Activated naive CD4-positive, alpha-beta T cell treated with anti-CD3 and anti-CD28 coated beads, Interleukin-2, amount 50 U/mL, for 24 hours (primary cell): ENCODE data around the gene STIM1.

Experiments
- H3K27ac Mint-ChIP-seq: one replicate; pipeline ENCODE4 v1.8.0; 2021; ENCODE audit warnings: mild to moderate bottlenecking, mixed read lengths
- H3K27me3 Mint-ChIP-seq: one replicate; pipeline ENCODE4 v1.8.0; 2021; ENCODE audit warnings: mixed read lengths
- H3K36me3 Mint-ChIP-seq: one replicate; pipeline ENCODE4 v1.8.0; 2021; ENCODE audit warnings: mixed read lengths
- H3K4me1 Mint-ChIP-seq: one replicate; pipeline ENCODE4 v1.8.0; 2021; ENCODE audit warnings: mixed read lengths
- H3K4me3 Mint-ChIP-seq: one replicate; pipeline ENCODE4 v1.8.0; 2021; ENCODE audit warnings: mild to moderate bottlenecking, mixed read lengths
- H3K9me3 Mint-ChIP-seq: one replicate; pipeline ENCODE4 v1.8.0; 2021; ENCODE audit warnings: mixed read lengths

The STIM1 gene

DNA sequence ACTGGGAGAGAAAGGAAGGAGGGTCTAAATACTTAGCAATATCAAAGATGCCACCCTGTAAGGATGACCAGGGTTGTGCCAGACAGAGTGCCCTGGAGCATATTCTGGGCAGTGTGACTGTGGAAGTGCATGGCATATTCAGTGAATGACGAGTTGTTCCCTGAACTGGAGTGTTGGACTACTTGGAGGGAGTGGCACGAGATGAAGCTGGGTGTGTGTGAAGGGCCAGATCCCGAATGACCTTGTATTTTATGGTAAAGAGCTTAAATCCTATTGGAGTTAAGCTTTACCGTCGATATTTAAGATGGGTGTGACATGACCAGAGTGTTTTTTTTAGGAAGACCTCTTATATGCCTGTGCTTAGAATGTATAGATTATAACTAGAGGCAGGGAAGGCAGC lies 48.8 kb downstream of the STIM1 start:
- no peaks in the 10 kb centered on the region for H3K27me3 Mint-ChIP-seq
- peaks cover 85% of the 10 kb centered on the region for H3K4me1 Mint-ChIP-seq
- peak overlapping the region; percentile 84 for H3K27ac Mint-ChIP-seq
- H3K36me3 Mint-ChIP-seq, result no peaks in the 10 kb centered on the region
- H3K9me3 Mint-ChIP-seq, result no peaks in the 10 kb centered on the region
- H3K4me3 Mint-ChIP-seq, result peak overlapping the region; percentile 62

DNA sequence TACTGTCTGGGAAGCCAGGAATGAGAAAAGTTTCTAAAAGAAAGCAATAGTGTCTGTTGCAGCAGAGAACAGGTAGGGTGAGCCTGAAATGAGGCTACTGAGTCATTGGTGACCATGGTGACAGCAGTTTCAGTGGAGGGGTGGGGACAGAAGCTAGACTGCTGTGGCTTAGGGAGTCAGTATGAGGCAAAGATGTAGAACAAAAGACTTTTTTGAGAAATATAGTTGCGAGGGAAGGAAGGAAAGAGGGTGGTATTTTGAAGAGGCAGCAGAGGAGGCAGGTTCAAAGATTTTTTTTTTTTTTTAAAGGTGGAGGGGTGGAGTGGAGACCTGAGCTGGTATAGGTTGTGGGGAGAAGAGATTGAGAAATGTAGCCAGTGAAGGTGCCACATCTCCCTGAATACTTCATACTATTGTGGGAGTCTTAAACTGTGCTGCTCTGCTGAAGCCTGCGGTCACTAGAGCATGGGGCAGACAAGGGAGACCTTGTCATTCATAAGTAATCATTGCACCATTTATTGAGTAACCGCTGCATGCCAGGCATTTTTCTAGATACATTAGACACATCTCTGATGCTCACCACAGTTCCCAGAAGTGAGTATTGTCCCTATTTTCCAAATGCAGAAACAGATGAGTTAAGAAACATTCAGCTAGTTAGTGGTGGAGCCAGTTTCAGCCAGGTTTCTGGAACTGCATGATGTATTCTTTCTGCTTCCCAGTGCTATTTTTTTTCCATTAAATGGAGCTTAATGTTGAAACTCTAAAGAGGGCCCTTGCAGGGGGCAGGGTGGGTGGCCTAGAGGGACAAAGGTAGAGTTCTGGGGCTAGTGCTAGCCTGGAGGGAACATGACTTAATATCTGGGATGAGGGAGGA lies 49.9 kb downstream of the STIM1 start:
- peaks cover 91% of the 10 kb centered on the region for H3K4me1 Mint-ChIP-seq

DNA sequence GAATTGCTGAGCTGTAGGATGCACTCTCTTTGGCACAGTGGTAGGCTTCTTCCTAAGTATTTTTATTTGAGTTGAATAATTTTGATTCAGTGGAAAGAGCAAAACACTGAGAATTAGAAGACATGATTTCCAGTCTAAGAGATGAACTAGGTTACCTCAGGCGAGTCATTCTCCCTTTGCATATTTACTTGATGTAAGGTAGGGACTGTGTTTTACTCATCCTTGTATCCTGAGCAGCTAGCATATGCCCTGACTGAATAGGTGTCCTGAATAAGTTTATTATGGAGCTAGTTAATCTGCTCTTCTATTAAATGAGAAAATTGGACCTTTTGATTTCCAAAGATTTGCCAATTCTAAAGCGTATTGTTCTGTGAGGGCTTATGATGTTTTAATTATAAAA lies 50.7 kb downstream of the STIM1 start:
- Mint-ChIP-seq H3K9me3 (no peaks in the 10 kb centered on the region), H3K27ac (peak overlapping the region; percentile 84), H3K36me3 (no peaks in the 10 kb centered on the region), H3K27me3 (no peaks in the 10 kb centered on the region), H3K4me3 (peak overlapping the region; percentile 27), H3K4me1 (peaks cover 90% of the 10 kb centered on the region)

More for the DNA sequence above, 49.9 kb downstream of the STIM1 start:
- Mint-ChIP-seq H3K36me3 (no peaks in the 10 kb centered on the region), H3K27me3 (no peaks in the 10 kb centered on the region), H3K27ac (peak overlapping the region; percentile 84), H3K4me3 (peak overlapping the region; percentile 62), H3K9me3 (no peaks in the 10 kb centered on the region)

DNA sequence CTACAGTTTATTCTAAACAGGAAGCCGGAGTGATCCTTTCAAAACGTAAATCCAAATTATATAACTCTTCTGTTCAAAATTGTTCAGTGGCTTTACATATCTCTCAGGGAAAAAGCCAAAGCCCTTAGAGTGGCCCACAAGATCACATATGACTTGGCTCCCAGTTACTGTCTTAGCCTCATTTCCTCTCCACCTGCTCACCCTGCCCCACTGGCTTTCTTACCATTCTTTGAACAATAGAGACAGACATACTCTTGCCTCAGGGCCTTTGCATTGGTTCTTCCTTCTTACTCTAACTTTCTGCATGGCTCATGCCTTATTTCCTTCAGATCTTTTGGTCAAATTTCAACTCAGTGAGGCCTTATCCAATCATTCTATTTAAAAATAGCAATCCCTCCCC lies 52.1 kb downstream of the STIM1 start:
- Mint-ChIP-seq H3K36me3 (no peaks in the 10 kb centered on the region), H3K4me1 (peaks cover 88% of the 10 kb centered on the region)

DNA sequence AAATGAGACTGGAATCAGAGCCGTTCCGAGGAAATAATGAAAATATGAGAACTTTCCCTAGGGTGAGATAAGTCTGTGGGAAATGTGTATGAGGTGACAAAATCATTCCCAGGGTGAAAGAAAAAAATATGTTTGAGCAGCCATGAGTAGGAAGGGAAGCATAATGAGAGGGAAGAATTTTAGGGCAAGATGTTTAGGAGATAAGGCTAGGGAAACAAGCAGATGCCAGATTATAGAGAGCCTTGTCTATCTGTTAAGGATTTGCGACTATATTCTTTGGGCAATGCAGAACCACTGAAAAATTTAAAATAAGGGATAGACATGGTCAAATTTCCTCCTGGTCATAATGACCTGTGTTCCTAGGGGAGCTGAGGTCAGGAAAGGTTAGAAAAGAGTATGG lies 54.4 kb downstream of the STIM1 start:
- H3K27ac Mint-ChIP-seq, result peak overlapping the region; percentile 25
- peaks cover 85% of the 10 kb centered on the region for H3K4me1 Mint-ChIP-seq
- H3K9me3 Mint-ChIP-seq, result no peaks in the 10 kb centered on the region

More for the DNA sequence above, 52.1 kb downstream of the STIM1 start:
- Mint-ChIP-seq H3K4me3 (peak overlapping the region; percentile 15), H3K9me3 (no peaks in the 10 kb centered on the region), H3K27me3 (no peaks in the 10 kb centered on the region), H3K27ac (peak overlapping the region; percentile 53)

DNA sequence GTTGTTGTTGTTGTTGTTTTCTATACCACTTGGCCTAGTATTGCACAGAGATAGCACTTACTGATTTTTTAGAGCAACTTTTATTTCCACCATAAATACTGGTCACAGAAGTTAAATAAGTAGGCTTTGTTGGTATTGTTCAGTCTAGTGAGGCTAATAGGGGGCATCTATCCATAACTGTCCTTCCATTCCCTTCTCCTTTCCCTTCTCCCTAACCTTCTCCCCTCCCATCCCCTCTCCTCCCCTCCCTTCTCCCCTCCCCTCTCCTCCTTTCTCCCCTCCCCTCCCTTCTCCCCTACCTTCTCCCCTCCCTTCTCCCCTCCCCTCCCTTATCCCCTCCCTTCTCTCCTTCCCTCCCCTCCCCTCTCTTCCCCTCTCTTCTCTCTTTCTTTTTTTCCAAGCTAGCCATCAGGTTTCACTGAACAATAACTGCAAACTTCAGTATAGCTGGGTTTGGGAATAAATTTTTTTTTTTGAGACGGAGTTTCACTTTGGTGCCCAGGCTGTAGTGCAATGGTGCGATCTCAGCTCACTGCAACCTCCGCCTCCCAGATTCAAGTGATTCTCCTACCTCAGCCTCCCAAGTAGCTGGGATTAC lies 56.5 kb downstream of the STIM1 start:
- Mint-ChIP-seq H3K27ac (peak overlapping the region; percentile 0), H3K4me3 (peak overlapping the region; percentile 26), H3K4me1 (peaks cover 74% of the 10 kb centered on the region), H3K9me3 (no peaks in the 10 kb centered on the region), H3K36me3 (no peaks in the 10 kb centered on the region), H3K27me3 (no peaks in the 10 kb centered on the region)

More for the DNA sequence above, 54.4 kb downstream of the STIM1 start:
- no peak overlapping the region for H3K4me3 Mint-ChIP-seq
- H3K36me3 Mint-ChIP-seq, result no peaks in the 10 kb centered on the region
- no peaks in the 10 kb centered on the region for H3K27me3 Mint-ChIP-seq

DNA sequence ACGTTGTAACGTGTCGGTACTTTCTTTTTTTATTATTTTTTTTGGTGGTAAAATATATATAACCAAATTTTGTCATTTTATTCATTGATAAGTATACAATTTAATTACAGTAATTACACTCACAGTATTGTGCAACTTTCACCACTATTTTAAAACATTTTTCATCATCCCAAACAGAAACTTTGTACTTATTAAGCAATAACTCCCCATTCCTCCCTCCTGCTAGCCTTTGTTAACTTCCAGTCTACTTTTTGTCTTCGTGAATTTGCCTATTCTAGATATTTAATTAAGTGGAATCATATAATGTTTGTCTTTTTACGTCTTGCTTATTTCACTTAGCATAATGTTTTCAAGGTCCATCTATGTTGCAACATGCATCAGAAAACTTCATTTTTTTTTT lies 58.5 kb downstream of the STIM1 start:
- H3K27me3 Mint-ChIP-seq, result no peaks in the 10 kb centered on the region
- peaks cover 3% of the 10 kb centered on the region for H3K36me3 Mint-ChIP-seq
- H3K9me3 Mint-ChIP-seq, result no peaks in the 10 kb centered on the region
- peaks cover 80% of the 10 kb centered on the region for H3K4me1 Mint-ChIP-seq
- H3K27ac Mint-ChIP-seq, result no peak overlapping the region
- H3K4me3 Mint-ChIP-seq, result no peak overlapping the region

DNA sequence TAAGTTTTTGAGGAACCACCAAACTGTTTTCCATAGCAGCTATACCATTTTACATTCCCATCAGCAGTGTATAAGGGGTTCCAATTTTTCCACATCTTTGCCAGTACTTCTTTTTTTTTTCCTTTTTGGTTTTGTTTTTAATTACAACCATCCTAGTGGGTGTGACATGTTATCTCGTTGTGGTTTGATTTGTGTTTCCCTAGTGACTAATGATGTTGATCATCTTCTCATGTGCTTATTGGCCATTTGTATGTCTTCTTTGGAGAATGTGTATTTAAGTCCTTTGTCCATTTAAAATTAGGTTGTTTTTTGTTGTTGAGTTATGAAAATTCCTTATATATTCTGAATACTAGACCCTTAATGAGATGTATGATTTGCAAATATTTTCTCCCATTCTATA lies 59.3 kb downstream of the STIM1 start:
- Mint-ChIP-seq H3K27ac (no peak overlapping the region), H3K27me3 (no peaks in the 10 kb centered on the region), H3K4me3 (no peak overlapping the region), H3K4me1 (peaks cover 81% of the 10 kb centered on the region), H3K9me3 (no peaks in the 10 kb centered on the region), H3K36me3 (peaks cover 3% of the 10 kb centered on the region)

DNA sequence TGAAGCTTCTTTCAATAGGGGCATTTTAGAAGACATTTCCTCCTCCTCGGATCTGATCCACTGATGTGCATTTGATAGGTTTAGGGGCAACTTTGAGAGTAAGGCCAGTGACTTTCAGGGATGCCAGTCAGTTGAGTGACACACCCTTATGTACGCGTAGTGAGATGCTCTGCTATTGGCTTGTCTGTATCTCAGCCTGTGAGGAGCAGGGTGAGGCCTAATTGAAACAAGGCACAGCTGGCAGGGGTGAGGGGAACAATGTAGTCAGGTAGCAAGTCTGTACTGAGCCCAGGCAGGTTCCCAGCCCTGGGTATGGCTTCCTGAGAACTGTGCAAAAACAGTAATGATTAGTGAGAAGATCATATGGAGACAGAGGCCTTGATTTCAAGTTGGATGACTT lies 61.5 kb downstream of the STIM1 start:
- peaks cover 80% of the 10 kb centered on the region for H3K4me1 Mint-ChIP-seq
- H3K9me3 Mint-ChIP-seq, result no peaks in the 10 kb centered on the region
- no peak overlapping the region for H3K4me3 Mint-ChIP-seq
- H3K27me3 Mint-ChIP-seq, result no peaks in the 10 kb centered on the region
- peaks cover 3% of the 10 kb centered on the region for H3K36me3 Mint-ChIP-seq
- peak overlapping the region; percentile 31 for H3K27ac Mint-ChIP-seq

DNA sequence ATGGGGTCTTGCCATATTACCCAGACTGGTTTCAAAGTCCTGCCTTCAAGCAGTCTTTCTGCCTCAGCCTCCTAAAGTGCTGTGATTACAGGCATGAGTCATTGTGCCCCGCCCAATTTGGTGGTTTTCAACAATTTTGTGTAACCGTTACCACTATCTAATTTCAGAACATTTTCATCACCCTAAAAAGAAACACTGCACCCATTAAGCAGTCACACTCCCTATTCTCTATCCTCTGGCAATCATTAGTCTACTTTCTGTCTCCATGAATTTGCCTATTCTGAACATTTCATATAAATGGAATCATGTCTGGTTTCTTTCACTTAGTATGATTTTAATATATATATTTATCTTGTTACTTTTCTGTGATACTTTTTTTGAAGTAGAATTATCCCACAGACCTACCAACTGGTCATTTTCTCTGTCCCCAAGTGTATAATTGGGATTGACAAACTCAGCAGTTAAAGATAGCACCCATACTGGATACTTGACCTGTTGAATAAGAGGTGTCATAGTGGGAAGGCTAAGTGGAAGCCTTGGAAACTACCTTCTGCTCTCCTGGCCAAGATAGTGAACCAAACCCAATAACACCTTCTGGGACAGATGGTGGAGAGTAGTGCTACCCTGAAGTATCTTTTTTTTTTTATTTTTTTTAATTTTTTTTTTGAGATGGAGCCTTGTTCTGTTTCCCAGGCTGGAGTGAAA lies 64.8 kb downstream of the STIM1 start:
- H3K4me3 Mint-ChIP-seq, result peak overlapping the region; percentile 49

DNA sequence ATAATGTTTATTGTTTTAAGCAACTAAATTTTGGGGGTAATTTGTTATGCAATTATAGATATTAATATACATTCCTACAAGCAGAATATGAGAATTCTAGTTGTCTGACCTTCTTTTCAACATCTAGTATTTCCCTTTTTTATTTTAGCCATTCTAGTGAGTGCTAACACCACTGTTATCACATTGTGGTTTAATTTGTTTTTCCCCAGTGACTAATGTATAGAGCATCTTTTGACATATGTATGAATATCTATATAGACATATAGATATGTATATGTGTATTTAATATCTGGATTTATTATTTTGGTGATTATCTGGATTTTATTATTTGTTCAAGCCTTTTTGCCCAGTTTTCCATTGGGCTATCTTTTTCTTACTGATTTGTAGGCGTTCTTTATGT lies 66.6 kb downstream of the STIM1 start:
- Mint-ChIP-seq H3K4me1 (peaks cover 61% of the 10 kb centered on the region), H3K27ac (no peak overlapping the region), H3K27me3 (no peaks in the 10 kb centered on the region), H3K4me3 (no peak overlapping the region), H3K36me3 (peaks cover 4% of the 10 kb centered on the region), H3K9me3 (no peaks in the 10 kb centered on the region)

More for the DNA sequence above, 64.8 kb downstream of the STIM1 start:
- no peaks in the 10 kb centered on the region for H3K27me3 Mint-ChIP-seq
- H3K4me1 Mint-ChIP-seq, result peaks cover 61% of the 10 kb centered on the region
- H3K27ac Mint-ChIP-seq, result peak overlapping the region; percentile 43
- H3K9me3 Mint-ChIP-seq, result no peaks in the 10 kb centered on the region
- H3K36me3 Mint-ChIP-seq, result peaks cover 4% of the 10 kb centered on the region

DNA sequence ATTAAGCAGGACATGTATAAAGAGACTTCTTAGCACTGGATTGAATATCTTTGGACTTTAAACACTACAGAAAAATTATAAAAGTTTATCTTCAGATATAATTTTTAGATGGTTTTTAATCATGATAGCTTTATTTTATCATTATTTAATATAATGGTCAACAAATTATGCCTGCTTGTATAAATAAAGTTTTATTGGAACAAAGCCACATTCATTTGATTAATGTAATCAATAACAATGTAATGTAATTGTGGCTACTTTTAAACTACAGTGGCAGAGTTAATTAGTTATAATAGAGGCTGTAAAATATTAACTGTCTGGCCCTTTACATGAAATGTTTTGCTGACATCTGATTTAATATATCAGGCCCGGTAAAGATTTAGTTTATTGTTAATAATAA lies 70.0 kb downstream of the STIM1 start:
- H3K4me1 Mint-ChIP-seq, result peaks cover 60% of the 10 kb centered on the region
- no peaks in the 10 kb centered on the region for H3K9me3 Mint-ChIP-seq
- H3K27ac Mint-ChIP-seq, result no peak overlapping the region
- peaks cover 1% of the 10 kb centered on the region for H3K36me3 Mint-ChIP-seq
- H3K27me3 Mint-ChIP-seq, result no peaks in the 10 kb centered on the region
- no peak overlapping the region for H3K4me3 Mint-ChIP-seq

DNA sequence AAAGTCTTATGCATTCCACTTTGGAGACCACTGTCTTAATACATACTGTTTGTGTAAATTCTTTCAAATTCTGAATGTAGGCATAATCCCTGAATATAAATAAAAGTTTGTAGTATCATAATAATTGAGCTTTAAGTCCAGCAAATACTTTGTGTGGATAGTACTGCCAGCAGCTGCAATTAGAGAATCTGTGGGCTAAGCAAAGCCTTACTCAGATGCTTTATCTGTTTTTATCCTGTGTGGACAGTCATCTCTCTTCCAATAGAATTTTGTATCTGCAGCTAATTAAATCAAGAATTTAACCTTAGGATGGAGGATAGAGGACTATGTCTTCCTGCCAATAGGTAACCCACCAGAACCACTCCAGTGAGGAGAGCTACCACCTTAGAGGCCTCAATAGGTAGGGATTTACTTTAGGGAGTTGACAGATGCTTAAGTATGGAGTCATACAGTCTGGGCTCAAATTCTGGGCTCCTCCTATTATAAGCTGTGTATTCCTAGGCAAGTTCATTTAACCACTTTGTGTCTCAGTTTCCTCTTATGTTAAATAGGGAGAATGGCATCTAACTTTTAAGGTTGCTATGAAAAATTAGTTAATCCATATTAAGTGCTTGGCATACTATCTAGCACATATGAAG lies 71.1 kb downstream of the STIM1 start:
- Mint-ChIP-seq H3K4me1 (peaks cover 60% of the 10 kb centered on the region), H3K4me3 (no peak overlapping the region), H3K27ac (no peak overlapping the region), H3K27me3 (no peaks in the 10 kb centered on the region), H3K9me3 (no peaks in the 10 kb centered on the region), H3K36me3 (peaks cover 1% of the 10 kb centered on the region)

DNA sequence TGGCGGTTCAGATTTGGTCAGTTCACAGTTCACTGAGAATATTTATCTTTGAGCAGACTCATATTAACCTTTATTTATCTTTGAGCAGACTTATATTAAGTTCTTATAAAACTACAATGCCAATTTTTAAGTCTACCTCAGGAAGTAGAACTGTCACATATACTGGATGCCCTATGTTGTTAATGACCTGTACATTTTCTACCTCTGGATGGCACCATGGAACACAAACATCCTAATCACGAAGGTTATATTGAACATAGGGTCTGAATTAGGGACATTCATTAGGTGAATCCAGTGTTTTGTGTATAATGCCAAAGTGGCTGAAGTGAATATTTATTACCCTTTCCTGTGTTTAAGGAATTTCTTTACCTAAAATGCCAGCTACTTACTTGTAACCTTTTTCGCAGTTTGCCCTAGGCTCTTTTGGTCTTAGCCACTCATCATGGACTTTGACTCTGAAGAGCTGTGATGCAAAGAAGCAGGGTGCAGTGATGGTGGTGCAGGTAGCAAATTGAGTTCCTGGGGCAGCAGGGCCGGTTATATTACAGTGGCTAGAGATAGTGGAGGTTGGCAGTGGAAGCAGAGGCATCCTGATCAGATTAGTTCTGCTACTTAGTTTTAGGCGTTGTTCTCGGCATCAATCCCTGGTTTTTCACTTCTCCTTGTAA lies 71.8 kb downstream of the STIM1 start:
- H3K4me1 Mint-ChIP-seq, result peaks cover 58% of the 10 kb centered on the region
- H3K27ac Mint-ChIP-seq, result no peak overlapping the region
- H3K36me3 Mint-ChIP-seq, result peaks cover 1% of the 10 kb centered on the region
- H3K9me3 Mint-ChIP-seq, result no peaks in the 10 kb centered on the region
- H3K4me3 Mint-ChIP-seq, result no peak overlapping the region
- H3K27me3 Mint-ChIP-seq, result no peaks in the 10 kb centered on the region

DNA sequence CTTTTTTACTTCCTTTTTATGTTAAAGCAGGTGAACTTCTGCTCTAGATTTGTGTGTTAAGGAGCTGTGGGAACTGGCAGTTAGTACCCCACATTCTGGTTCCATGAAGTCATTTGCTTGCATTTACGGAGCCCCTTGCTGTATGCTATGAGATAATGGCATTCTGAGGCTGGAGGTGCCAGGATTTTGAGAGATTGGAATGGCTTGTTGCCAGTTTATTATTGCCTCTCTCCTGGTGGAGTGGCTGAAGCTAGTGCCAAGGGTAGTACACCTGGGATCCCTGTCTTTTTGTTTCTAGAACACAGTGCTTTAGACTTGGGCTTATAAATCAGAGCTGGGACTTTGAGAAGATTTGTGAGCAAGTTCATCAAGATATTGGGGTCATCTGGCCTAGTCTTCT lies 73.8 kb downstream of the STIM1 start:
- H3K27me3 Mint-ChIP-seq, result no peaks in the 10 kb centered on the region
- no peak overlapping the region for H3K27ac Mint-ChIP-seq
- no peaks in the 10 kb centered on the region for H3K9me3 Mint-ChIP-seq
- H3K36me3 Mint-ChIP-seq, result peaks cover 2% of the 10 kb centered on the region
- H3K4me3 Mint-ChIP-seq, result no peak overlapping the region
- H3K4me1 Mint-ChIP-seq, result peaks cover 69% of the 10 kb centered on the region
